GM10847 (cell line): Measurements from ENCODE around the gene GLYATL1.

Experiments used
- POLR2A ChIP-seq: IDR thresholded peaks from 2 replicates; pipeline ENCODE4 v1.6.1; 2011; ENCODE audit not compliant: insufficient read length; ENCODE audit errors: extremely low read depth

The GLYATL1 gene, protein sequence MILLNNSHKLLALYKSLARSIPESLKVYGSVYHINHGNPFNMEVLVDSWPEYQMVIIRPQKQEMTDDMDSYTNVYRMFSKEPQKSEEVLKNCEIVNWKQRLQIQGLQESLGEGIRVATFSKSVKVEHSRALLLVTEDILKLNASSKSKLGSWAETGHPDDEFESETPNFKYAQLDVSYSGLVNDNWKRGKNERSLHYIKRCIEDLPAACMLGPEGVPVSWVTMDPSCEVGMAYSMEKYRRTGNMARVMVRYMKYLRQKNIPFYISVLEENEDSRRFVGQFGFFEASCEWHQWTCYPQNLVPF

DNA sequence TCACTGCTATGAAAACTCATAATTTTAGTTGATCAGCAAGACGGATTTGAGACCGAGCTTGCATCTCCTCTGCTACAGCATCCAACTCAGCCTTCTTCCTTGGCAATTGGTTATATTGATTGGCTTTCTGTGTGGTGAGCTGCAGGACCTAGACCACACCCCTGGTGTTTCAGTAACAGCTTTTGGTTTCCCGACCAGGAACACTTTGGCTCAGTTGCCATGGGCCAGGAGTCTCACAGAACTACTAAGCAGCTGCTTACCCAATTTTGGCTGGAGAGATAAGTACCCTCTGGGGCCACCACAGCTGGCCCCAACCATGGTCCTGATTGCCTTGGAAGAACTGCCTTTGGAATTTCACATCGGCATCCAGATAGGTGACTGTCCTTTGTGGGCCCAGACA lies at the start of gene GLYATL1:
Gene GLYATL1 (plus strand): TSS at position 212 of the 400 bp plus-strand sequence. CDS start 7,600 bp downstream, outside the sequence.
- no peak for TF ChIP-seq POLR2A

DNA sequence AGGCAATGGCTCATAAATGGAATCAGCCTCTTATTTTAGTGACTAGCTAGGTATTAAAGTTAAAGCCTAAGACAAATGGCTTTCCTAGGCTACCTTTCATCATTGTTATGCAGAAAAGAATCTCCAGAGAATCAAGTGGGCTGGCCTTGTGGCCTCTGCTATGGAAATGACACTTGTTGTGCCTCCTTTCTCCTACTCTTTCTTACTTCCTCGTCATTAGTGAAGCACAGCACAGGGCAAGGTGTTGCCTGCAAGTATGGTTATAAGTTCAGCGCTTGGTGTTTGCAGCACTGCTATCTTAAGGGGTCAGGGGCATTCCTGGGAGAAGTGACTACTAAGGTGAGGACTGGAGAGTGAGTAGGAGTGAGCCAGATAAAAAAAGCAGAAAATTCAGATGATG lies 45.4 kb upstream of the GLYATL1 start:
- no peak for TF ChIP-seq POLR2A

DNA sequence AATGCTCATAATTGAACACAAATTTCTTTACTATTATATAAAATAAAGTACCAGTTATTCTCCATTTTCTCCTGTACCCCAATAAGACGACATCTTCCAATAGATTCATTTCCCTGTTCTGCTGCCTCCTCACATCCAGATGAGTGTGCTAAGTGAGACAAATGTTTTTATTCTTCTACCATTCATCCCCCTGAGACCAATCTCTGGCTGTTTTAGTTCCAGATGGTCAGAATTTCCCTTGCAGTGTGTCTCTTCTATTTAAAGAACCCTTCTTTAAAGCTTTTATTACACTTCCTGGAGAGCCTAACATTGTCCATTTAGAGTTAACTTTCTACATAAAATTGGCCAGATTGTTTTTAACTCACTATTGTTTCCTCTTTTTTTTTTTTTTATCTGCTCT lies 41.2 kb upstream of the GLYATL1 start:
- no peak for TF ChIP-seq POLR2A

DNA sequence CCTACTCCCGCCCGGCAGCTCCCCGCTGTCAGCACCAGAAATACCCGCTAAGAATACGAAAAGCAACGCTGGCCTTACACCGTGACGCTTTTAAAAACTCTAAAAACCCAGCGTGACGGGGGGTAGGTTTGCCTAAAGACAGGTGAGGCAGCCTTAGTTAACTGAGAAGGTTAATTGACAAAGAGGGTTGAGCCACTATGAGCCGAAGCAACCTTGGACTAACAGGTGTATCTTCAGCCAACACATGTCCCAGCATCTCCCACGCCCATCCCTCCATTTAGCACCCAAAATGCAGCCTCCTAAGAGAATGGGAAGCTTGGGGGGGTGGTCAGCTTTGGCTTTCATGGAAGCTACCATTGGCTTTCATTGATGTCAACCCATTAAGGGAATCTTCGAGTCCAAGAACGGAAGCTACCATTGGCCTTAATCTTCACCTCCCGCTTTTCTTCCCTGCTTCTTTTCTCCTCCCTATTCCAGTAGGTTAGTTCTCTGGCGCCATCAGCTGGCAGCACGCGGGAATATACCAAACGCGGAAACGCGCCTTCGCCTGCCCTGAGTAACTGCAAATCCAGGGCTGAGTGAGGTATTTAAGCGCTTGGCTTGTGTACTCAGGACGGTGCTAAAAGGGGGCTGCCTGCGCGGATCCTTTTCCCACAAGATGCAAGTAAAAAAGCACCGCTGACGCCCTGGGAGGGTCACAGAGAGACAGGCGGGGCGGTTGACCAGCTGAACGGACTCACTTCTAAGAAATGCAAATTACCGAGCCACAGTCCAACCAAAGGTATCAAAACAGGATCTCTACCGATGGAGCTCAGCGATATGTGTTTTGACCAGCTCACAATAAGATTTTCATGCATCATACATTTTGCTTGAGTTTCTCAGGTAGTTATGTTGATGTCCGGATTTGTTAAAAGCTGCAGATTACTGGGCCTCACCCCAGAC lies 38.5 kb upstream of the GLYATL1 start:
- no peak for TF ChIP-seq POLR2A

DNA sequence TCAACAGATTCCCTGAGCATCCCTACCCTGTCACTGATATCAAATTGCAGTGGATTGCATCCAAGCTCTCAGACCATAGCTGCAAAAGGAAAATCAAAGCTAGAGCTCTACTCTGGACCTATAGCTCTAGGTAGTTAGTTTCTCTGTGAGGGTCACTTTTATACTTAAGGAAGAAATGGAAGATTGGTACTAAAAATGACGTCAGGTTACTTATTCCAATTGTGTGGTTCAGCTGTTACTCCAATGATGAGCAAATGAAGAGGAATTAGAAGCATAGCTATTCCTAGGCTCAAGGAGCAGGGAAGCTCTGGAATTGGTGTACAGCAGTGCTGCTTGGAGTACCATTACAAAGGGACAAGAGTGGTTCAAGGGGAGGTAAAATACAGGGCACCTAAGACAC lies 36.4 kb upstream of the GLYATL1 start:
- TF ChIP-seq POLR2A, result no peak

DNA sequence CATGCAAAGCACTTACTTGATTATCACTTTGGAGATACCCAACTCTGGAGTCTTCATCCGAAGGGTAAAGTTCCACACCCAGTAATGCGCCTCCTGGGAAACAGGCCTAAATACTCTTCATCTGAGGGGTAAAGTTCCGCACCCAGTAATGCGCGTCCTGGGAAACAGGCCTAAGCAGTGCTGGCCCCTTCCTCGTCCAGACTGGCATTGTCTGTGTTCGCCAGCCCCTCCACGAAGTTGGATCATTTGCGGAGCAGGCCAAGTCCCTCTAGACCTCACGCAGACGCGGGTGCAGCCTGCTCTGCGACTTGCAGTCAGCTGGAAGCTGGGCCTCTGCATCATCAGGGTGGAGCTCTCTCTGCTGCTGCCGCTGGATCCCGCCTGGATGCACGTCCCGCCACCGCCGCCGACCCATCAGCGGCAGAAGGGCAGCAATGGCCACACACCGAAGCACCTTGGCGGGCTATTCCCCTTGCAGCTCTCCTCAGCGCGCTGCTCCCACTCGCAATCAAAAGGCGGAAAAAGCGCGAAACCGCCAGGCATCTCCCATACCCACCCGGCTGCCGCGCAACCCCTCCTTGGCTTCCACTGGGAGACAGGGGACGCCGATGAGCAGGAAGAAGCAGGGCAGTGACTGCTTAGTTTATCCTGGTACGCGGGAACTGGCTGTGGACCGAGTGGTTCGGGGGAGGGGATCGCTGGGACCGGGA lies 34.1 kb upstream of the GLYATL1 start:
- TF ChIP-seq POLR2A, result no peak

DNA sequence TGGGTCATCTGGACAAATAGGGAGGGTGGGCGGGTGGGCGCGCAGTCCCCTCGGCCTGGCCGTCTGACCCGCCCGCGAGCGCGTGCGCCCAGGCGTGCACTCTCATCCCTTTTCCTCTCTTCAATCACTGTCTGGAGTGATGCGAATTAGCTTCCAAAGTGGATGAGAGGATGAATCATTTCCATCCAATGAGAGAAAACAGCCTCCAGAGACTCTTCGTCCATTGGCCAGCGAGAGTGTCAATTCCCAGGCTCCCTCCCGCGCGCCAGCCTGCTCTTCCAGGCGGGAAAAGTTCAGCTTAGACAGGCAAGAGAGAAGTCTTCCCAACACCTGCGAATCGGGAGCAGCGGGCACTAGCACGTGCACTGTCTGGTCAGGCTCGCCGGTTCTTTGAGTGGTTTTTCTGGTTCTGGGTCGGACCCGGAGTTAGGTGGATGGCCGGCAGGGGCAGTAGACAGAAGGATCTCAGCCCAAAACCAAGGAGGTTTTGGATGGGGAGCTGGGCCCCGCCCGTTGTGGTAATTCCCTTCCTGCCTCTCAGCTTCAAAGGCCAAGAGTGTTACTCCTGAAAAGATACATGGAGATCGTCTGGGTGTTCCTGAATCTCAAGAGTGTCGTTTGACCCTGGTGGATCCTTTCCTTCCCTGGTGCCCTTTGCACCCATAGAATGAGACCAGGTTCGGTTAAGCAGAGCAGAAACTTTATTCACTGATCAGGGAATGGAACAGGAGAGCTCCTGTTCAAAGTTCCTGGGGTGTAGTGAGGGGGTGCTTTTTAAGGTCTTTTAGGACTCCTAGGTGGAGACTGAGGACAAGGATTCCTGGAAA lies 33.4 kb upstream of the GLYATL1 start:
- TF ChIP-seq POLR2A, result no peak

DNA sequence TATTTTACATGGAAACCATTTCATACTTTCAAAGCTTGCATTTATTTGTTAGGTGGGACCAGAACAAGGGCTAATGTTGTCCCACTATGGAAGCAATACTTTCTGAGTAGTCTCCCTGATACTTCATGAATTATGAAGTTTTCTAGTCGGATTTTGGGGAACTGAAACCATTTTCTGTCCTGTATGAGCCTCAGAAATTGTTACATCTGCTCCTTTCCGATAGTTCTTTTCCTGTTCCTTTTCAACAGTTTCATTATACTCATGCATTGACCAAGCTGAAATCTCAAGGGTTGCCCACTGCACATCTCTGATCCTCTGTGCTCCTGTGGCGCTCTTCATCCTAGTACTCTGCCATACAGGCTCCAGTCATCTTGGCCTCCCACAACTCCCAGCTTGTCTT lies 31.5 kb upstream of the GLYATL1 start:
- TF ChIP-seq POLR2A, result no peak

DNA sequence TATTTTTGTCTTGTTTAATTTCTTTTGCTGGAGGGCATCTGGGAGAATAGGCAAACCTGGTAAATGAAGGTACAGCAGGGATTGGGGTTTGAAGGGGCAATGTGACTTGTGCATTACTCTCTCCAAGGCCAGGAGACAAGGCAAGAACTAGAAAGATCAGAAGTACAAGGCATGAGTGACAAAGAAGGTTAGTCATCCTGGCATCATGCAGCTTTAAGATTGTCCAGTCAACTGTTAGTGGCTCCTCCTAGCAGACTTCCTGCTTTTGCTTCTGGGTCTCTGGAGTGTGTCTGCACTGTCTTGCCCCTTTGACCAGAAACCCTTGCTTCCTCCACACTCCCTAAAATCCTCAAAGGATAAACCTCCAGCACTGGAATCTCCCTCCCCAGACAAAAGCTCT lies 27.2 kb upstream of the GLYATL1 start:
- TF ChIP-seq POLR2A, result no peak

DNA sequence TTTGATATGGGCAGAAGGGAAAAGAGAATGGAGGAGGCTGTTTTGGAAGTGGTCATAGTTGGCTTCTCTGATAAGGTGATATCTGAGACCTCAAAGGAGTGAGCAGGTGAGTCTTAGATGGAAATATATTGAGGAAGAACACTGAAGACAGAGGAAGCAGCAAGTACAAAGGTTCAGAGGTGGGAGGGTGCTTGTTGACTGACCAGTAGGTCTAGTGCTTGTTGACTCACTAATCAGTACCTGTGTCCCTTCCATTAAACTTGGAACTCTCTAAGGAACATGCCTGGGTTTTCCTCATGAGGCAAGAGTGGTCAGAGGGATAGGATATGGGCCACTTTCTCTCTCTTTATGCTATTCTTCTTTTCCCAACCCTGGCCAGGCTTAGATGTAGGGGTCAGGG lies 25.6 kb upstream of the GLYATL1 start:
- no peak for TF ChIP-seq POLR2A

DNA sequence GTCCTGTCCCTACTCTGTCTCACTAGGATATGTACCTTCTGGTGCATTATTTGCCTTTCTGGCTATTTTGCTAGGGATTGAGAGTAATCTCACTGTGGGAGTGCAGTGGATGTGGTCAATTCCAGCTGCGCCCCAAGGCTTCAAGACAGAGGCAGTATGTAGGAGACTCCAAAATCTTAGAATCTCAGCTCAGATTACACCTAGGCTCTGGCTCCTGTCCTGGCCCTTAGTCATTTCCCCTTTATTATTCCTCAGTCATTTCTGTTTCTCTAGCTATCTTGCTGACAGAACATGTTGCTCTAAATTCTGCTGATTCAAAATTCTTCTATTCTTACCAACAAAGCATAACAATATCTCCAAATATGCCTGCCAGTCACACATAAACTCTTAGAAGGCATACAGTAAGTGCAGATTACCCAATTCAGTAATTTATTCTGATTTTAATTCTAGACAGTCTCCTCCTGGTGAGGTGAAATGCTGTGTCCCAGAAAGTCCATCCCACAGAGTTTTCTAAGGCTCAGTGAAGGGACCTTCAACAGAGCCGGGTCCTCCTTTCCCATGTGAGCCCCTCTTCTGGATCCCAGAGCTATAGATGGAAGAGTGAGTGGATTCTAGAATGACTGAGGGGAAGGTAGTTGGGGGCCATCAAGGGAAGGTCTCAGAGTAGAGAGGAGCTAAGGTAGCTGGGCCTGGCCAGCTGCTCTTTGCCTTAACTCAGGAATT lies 24.3 kb upstream of the GLYATL1 start:
- TF ChIP-seq POLR2A, result no peak

DNA sequence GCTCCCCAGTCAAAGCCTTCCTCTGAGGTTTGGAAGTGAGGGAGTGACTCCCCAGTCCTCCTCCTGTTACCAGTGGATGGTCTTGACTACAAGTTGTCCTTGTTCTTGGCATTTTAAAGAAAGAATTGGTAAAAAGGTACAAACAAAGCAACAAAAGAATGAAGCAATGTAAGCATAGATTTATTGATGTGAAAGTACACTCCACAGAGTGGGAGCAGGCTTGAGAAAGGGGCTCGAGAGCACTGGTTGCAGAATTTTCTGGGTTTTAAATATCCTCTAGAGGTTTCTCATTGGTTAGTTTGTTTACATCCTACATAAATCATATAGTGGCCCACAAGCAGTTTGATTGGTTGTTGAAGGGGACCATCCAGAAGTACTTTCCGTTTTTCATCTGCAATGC lies 22.7 kb upstream of the GLYATL1 start:
- TF ChIP-seq POLR2A, result no peak

DNA sequence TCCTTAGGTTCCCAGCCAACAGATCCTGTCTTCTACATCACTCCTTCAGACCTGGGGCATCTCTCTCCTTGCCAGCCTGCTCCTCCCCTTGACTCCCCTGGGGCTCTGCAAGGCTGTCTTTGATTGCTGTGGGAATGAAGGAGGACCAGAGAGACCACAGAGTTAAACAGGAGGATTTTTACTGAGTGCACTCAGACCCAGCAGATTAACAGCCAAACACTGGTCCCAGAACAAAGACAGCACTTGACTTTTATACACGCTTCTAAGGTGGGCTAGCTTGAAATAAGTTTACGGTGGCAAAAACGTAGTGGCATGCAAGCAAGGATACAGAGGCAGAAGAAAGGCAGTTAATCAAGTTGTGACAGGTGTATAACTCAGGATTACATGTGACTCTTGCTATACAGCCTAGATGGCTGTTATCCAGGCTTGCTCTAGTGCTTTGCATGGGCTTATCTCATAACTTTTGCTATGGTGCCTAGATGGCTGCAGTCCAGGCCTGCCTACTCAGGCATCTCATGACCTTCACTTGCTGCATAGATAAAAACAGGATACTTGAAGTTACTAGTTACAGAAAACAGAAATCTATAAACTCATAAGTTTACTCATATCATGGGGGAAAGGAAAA lies 22.0 kb upstream of the GLYATL1 start:
- no peak for TF ChIP-seq POLR2A

DNA sequence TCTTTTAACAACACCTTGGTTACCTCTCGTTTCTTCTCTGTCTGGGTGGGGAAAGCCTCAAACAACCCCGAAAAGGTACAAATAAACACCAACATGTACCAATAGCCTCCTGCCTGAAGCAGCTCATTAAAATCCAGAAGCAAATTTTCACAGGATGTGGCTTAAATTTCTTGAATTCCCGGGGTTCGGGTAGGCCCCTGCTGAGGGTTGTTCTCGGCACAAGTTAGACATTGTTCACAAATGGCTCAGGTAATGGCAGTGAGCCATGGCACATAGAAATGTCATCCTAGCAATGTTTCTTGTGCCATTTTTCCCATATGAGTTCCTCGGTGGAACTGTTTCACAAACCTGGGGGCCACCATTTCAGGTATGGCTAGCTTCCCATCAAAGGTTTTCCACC lies 19.7 kb upstream of the GLYATL1 start:
- no peak for TF ChIP-seq POLR2A
